IMR-90 (cell line): ENCODE data around the gene RNU2-63P. TPM values are rescaled to one million over a fixed set of nuclear protein-coding genes. Genes with fewer than 3 reads are reported as not detected.

ENCODE experiments used
- ATAC-seq: fragments of 200-7000 bp; cut with Tn5 transposase; 2 replicates; pipeline ENCODE4 v1.9.1; 2020; ENCODE audit warnings: low read depth, mild to moderate bottlenecking, moderate library complexity
- BruUV-seq: library from RNA; stranded (reverse); fragments of 400-500 nt; replicated peaks from 2 replicates; lab custom pipeline; 2021; lab: Mats Ljungman, UMichigan
- CTCF ChIA-PET: fragments of 300-600 bp; formaldehyde crosslinking; extraction: SDS; loops from one replicate; lab custom pipeline; 2021; ENCODE audit warnings: antibody characterized with exemption; lab: Yijun Ruan, JAX
- POLR2A ChIA-PET: fragments of 300-600 bp; sonication (Branson Sonifier 250); formaldehyde crosslinking; loops from one replicate; lab custom pipeline; 2022; ENCODE audit warnings: antibody characterized with exemption; ENCODE audit not compliant: unreplicated experiment; lab: Charles Lee
- DNase-seq: peaks from one replicate; pipeline ENCODE4 v3.0.0; 2013
- H2AFZ ChIP-seq: replicated peaks from 2 replicates; pipeline ENCODE3; 2013; ENCODE audit warnings: low read length, mild to moderate bottlenecking; ENCODE audit not compliant: poor library complexity
- H2AK5ac ChIP-seq: 2 replicates; pipeline ENCODE4 v1.6.1; 2013; ENCODE audit warnings: low read depth, low read length, inconsistent platforms
- H2AK9ac ChIP-seq: replicated peaks from 2 replicates; pipeline ENCODE3; 2013; ENCODE audit warnings: mild to moderate bottlenecking, low read depth, low read length, moderate library complexity; ENCODE audit not compliant: poor library complexity
- H2BK120ac ChIP-seq: 2 replicates; pipeline ENCODE4 v1.6.1; 2013; ENCODE audit warnings: low read depth, low read length, inconsistent platforms
- H2BK15ac ChIP-seq: 3 replicates; pipeline ENCODE4 v1.6.1; 2013; ENCODE audit warnings: low read depth, low read length, inconsistent platforms
- H2BK20ac ChIP-seq: 2 replicates; pipeline ENCODE4 v1.6.1; 2013; ENCODE audit warnings: low read depth, mild to moderate bottlenecking, inconsistent platforms, low read length, moderate library complexity
- H2BK5ac ChIP-seq: 2 replicates; pipeline ENCODE4 v1.6.1; 2013; ENCODE audit warnings: mild to moderate bottlenecking, low read depth, low read length, inconsistent platforms; ENCODE audit not compliant: poor library complexity, severe bottlenecking
- H3K14ac ChIP-seq: replicated peaks from 2 replicates; pipeline ENCODE4 v1.6.1; 2013; ENCODE audit warnings: low read depth, low read length, inconsistent platforms
- H3K18ac ChIP-seq: 2 replicates; pipeline ENCODE4 v1.6.1; 2013; ENCODE audit warnings: low read depth, low read length, control low read depth
- H3K23ac ChIP-seq: 2 replicates; pipeline ENCODE4 v1.6.1; 2013; ENCODE audit warnings: low read depth, low read length, inconsistent platforms
- H3K27ac ChIP-seq: 2 replicates; pipeline ENCODE4 v1.5.1; 2013; ENCODE audit warnings: mild to moderate bottlenecking, control low read depth, low read length; ENCODE audit not compliant: insufficient read depth
- H3K27me3 ChIP-seq: 2 replicates; pipeline ENCODE4 v1.6.1; 2013; ENCODE audit warnings: low read length; ENCODE audit not compliant: control insufficient read depth, insufficient read depth
- H3K36me3 ChIP-seq: 2 replicates; pipeline ENCODE4 v1.6.1; 2013; ENCODE audit warnings: low read length, mixed read lengths; ENCODE audit not compliant: control insufficient read depth, insufficient read depth
- H3K4ac ChIP-seq: 2 replicates; pipeline ENCODE4 v1.6.1; 2013; ENCODE audit warnings: low read depth, low read length, inconsistent platforms
- H3K4me1 ChIP-seq: 2 replicates; pipeline ENCODE4 v1.6.1; 2013; ENCODE audit warnings: low read length, mixed read lengths; ENCODE audit not compliant: control insufficient read depth, insufficient read depth
- H3K4me2 ChIP-seq: 2 replicates; pipeline ENCODE4 v1.6.1; 2013; ENCODE audit warnings: low read depth, mild to moderate bottlenecking, control low read depth, low read length, moderate library complexity
- H3K4me3 ChIP-seq: 2 replicates; pipeline ENCODE4 v1.5.1; 2013; ENCODE audit warnings: low read depth, mild to moderate bottlenecking, control low read depth, low read length, moderate library complexity; ENCODE audit not compliant: insufficient read depth
- H3K56ac ChIP-seq: 2 replicates; pipeline ENCODE4 v1.6.1; 2013; ENCODE audit warnings: low read length, inconsistent platforms; ENCODE audit not compliant: insufficient read depth; ENCODE audit errors: extremely low read depth
- H3K79me1 ChIP-seq, 2 experiments: 2 replicates each; pipeline ENCODE4 v1.6.1; 2013; ENCODE audit warnings: low read length in 2 of 2, inconsistent platforms in 1 of 2, low read depth in 1 of 2
- H3K9ac ChIP-seq: 2 replicates; pipeline ENCODE4 v1.6.1; 2013; ENCODE audit warnings: low read depth, low read length, control low read depth
- H3K9me1 ChIP-seq: 2 replicates; pipeline ENCODE4 v1.6.1; 2013; ENCODE audit warnings: low read length, inconsistent platforms; ENCODE audit not compliant: insufficient read depth
- H3K9me3 ChIP-seq: 2 replicates; pipeline ENCODE4 v1.6.1; 2013; ENCODE audit warnings: low read length; ENCODE audit not compliant: control insufficient read depth, insufficient read depth
- H4K20me1 ChIP-seq: 2 replicates; pipeline ENCODE4 v1.6.1; 2013; ENCODE audit warnings: low read length, inconsistent platforms; ENCODE audit not compliant: insufficient read depth
- H4K5ac ChIP-seq: 2 replicates; pipeline ENCODE4 v1.6.1; 2013; ENCODE audit warnings: mild to moderate bottlenecking, low read depth, low read length, control low read depth
- H4K8ac ChIP-seq, 2 experiments: 2 replicates each; pipeline ENCODE4 v1.6.1; 2013; ENCODE audit warnings: low read depth in 2 of 2, low read length in 2 of 2, control low read depth in 1 of 2, inconsistent platforms in 1 of 2
- H4K91ac ChIP-seq: 2 replicates; pipeline ENCODE4 v1.6.1; 2013; ENCODE audit warnings: low read depth, low read length, inconsistent platforms; ENCODE audit not compliant: insufficient read depth
- CEBPB ChIP-seq: IDR thresholded peaks from 2 replicates; pipeline ENCODE4 v1.6.1; 2012; ENCODE audit warnings: low read depth, low read length, improper control_type of control experiment
- MAFK ChIP-seq: IDR thresholded peaks from 2 replicates; pipeline ENCODE4 v1.6.1; 2012; ENCODE audit warnings: low read depth, low read length, improper control_type of control experiment
- MAZ ChIP-seq: IDR thresholded peaks from 2 replicates; pipeline ENCODE4 v1.6.1; 2012; ENCODE audit warnings: low read depth, mild to moderate bottlenecking, low read length, improper control_type of control experiment, moderate library complexity, borderline replicate concordance
- MXI1 ChIP-seq: IDR thresholded peaks from 2 replicates; pipeline ENCODE4 v1.6.1; 2012; ENCODE audit warnings: low read depth, mild to moderate bottlenecking, low read length, moderate library complexity, borderline replicate concordance
- NFE2L2 ChIP-seq: fragments of 150-350 bp; IDR thresholded peaks from 2 replicates; pipeline ENCODE4 v1.6.1; 2016; ENCODE audit warnings: low read depth, mild to moderate bottlenecking, low read length
- POLR2A ChIP-seq: IDR thresholded peaks from 2 replicates; pipeline ENCODE4 v1.6.1; 2012; ENCODE audit warnings: mild to moderate bottlenecking, low read depth, low read length
- RAD21 ChIP-seq: IDR thresholded peaks from 2 replicates; pipeline ENCODE4 v1.6.1; 2012; ENCODE audit warnings: low read length, improper control_type of control experiment
- RCOR1 ChIP-seq: IDR thresholded peaks from 2 replicates; pipeline ENCODE4 v1.6.1; 2012; ENCODE audit warnings: mild to moderate bottlenecking, low read length, improper control_type of control experiment; ENCODE audit not compliant: insufficient replicate concordance
- RFX5 ChIP-seq: IDR thresholded peaks from 2 replicates; pipeline ENCODE4 v1.8.0; 2012; ENCODE audit warnings: low read depth, mild to moderate bottlenecking, low read length, moderate library complexity
- SMC3 ChIP-seq: fragments of 150-350 bp; IDR thresholded peaks from 2 replicates; pipeline ENCODE4 v1.6.1; 2016; ENCODE audit warnings: low read depth, mild to moderate bottlenecking, antibody characterized with exemption, low read length, moderate library complexity
- WGBS, 2 experiments: methylation state at CpG; one replicate each; pipeline versions ENCODE4 v1.1.5 to v1.1.7; 2013; ENCODE audit warnings: missing lambda C conversion rate in 2 of 2; ENCODE audit not compliant: insufficient read length in 1 of 2; ENCODE audit errors: extremely low coverage in 2 of 2; 5-methylcytosine and 5-hydroxymethylcytosine counted together
- dilution Hi-C: fragments of 300-500 bp; cut with HindIII; formaldehyde crosslinking; loops from one replicate; pipeline ENCODE4 v1.14.3; 2018; ENCODE audit warnings: low sequenced_read_pairs; ENCODE audit not compliant: unreplicated experiment
- in situ Hi-C: fragments of 300-500 bp; cut with MboI; formaldehyde crosslinking; loops from 3 replicates; pipeline ENCODE4 v1.14.3; 2019; ENCODE audit warnings: low sequenced_read_pairs, inconsistent platforms, mixed read lengths
- intact Hi-C: fragments of 100-400 bp; cut with micrococcal nuclease; formaldehyde crosslinking; loops from 2 replicates; pipeline ENCODE4 v1.10.0; 2022
- polyA plus RNA-seq, 3 experiments: library from polyadenylated mRNA; depleted of rRNA; stranded (reverse); fragments of >200 nt; gene quantifications; 2 replicates each; pipeline ENCODE4 v1.2.3, GENCODE V29; 2012; ENCODE audit warnings: low replicate concordance in 1 of 3
- total RNA-seq: library from RNA; depleted of rRNA; stranded (reverse); fragments of >200 nt; gene quantifications from 2 replicates; pipeline ENCODE4 v1.2.3, GENCODE V29; 2012
- TF ChIP-seq, protein P1 (sequence below): conservative IDR thresholded peaks from 2 replicates; pipeline ENCODE4 v1.5.1; 2012; ENCODE audit warnings: mild to moderate bottlenecking, low read depth, low read length, improper control_type of control experiment
- TF ChIP-seq, protein P2 (sequence below): fragments of 150-350 bp; IDR thresholded peaks from 2 replicates; pipeline ENCODE4 v1.6.1; 2016; ENCODE audit warnings: low read depth, mild to moderate bottlenecking, low read length, moderate library complexity, borderline replicate concordance
- TF ChIP-seq, protein P3 (sequence below): fragments of 150-350 bp; IDR thresholded peaks from 2 replicates; pipeline ENCODE4 v1.6.1; 2017; ENCODE audit warnings: mild to moderate bottlenecking, antibody characterized with exemption, low read length, low read depth

Gene RNU2-63P
- total and polyA plus RNA-seq, 2 of the 4 experiments (the other 2 are of a cell fraction) = under 0.01 TPM; not detected in 1

DNA sequence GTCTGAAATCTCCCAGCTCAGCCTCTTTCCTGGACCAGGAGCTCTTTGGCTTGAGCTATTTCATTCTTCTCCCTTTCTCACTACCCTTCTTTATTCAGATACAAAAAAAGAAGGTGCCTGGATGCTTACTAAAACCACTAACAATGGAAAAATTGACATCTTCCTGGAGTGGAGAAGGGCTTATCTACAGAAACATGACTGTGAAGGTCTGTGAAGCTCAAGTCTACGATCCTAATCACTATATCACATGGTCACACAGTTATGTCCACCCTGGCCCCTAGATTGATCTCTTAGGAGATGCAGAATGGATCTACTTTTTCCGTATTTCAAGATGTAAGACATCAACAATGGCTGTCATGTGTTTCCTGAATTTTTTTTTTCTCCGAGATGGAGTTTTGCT lies 44.9 kb upstream of the RNU2-63P start:
- no peak overlapping the region for H3K4me2 ChIP-seq
- no peak overlapping the region for H2AK9ac ChIP-seq
- TF ChIP-seq, protein P1, sequence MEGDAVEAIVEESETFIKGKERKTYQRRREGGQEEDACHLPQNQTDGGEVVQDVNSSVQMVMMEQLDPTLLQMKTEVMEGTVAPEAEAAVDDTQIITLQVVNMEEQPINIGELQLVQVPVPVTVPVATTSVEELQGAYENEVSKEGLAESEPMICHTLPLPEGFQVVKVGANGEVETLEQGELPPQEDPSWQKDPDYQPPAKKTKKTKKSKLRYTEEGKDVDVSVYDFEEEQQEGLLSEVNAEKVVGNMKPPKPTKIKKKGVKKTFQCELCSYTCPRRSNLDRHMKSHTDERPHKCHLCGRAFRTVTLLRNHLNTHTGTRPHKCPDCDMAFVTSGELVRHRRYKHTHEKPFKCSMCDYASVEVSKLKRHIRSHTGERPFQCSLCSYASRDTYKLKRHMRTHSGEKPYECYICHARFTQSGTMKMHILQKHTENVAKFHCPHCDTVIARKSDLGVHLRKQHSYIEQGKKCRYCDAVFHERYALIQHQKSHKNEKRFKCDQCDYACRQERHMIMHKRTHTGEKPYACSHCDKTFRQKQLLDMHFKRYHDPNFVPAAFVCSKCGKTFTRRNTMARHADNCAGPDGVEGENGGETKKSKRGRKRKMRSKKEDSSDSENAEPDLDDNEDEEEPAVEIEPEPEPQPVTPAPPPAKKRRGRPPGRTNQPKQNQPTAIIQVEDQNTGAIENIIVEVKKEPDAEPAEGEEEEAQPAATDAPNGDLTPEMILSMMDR = no peak
- TF ChIP-seq RCOR1 = no peak
- no peak for TF ChIP-seq POLR2A
- no peak for TF ChIP-seq RAD21
- no peak for TF ChIP-seq MAZ
- no peak for TF ChIP-seq RFX5
- no peak for TF ChIP-seq CEBPB
- no peak for TF ChIP-seq MXI1
- no peak for TF ChIP-seq MAFK
- TF ChIP-seq, protein P2, sequence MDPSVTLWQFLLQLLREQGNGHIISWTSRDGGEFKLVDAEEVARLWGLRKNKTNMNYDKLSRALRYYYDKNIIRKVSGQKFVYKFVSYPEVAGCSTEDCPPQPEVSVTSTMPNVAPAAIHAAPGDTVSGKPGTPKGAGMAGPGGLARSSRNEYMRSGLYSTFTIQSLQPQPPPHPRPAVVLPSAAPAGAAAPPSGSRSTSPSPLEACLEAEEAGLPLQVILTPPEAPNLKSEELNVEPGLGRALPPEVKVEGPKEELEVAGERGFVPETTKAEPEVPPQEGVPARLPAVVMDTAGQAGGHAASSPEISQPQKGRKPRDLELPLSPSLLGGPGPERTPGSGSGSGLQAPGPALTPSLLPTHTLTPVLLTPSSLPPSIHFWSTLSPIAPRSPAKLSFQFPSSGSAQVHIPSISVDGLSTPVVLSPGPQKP = no peak
- TF ChIP-seq, protein P3, sequence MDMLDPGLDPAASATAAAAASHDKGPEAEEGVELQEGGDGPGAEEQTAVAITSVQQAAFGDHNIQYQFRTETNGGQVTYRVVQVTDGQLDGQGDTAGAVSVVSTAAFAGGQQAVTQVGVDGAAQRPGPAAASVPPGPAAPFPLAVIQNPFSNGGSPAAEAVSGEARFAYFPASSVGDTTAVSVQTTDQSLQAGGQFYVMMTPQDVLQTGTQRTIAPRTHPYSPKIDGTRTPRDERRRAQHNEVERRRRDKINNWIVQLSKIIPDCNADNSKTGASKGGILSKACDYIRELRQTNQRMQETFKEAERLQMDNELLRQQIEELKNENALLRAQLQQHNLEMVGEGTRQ = no peak
- TF ChIP-seq NFE2L2 = no peak
- no peak for TF ChIP-seq SMC3
- ChIA-PET CTCF (interaction anchor here (0.6 to 2.1 kb wide), 6 partner anchors 17 to 875 kb away, joined by 3 to 38 read pairs (median 3); no protein-coding TSS in a partner anchor), POLR2A (no interaction called here)
- dilution Hi-C loops = no loop called here
- no peak overlapping the region for H3K27ac ChIP-seq
- H4K5ac ChIP-seq = no peak overlapping the region
- H3K79me1 ChIP-seq = peaks cover 0 to 2% of the 10 kb centered on the region in 2 experiments; a peak in 2 of 4 replicates
- no peak overlapping the region for H2BK20ac ChIP-seq
- no CpG with 5 or more reads among the region's 3 CpGs for WGBS, 2 experiments
- no peak overlapping the region for H2BK5ac ChIP-seq
- no peak overlapping the region for H3K23ac ChIP-seq
- DNase-seq = no peak
- H3K56ac ChIP-seq = no peak overlapping the region
- no peak overlapping the region for H3K4ac ChIP-seq
- H3K36me3 ChIP-seq = no peaks in the 10 kb centered on the region
- H3K4me1 ChIP-seq = peaks cover under 1% of the 10 kb centered on the region; the same call in 1 of the 2 replicates
- no peak overlapping the region for H3K18ac ChIP-seq
- no TSS peak for BruUV-seq
- no peak overlapping the region for H2AK5ac ChIP-seq
- H4K8ac ChIP-seq = no peak overlapping the region
- H4K20me1 ChIP-seq = no peaks in the 10 kb centered on the region
- in situ Hi-C loops = loop anchor here (5.0 to 25.0 kb wide), 2 partner anchors 96 to 601 kb away; no protein-coding TSS in a partner anchor
- H3K14ac ChIP-seq = no peak overlapping the region
- H3K9ac ChIP-seq = no peak overlapping the region
- H2AFZ ChIP-seq = no peak overlapping the region
- no peaks in the 10 kb centered on the region for H3K9me3 ChIP-seq
- intact Hi-C loops = loop anchor here (5.0 kb wide), 1 partner anchor 49 kb away; no protein-coding TSS in a partner anchor
- no peak overlapping the region for H4K91ac ChIP-seq
- no peak overlapping the region for H2BK120ac ChIP-seq
- no peak overlapping the region for H2BK15ac ChIP-seq
- ATAC-seq = no peak
- no peak overlapping the region for H3K4me3 ChIP-seq
- peaks cover 13% of the 10 kb centered on the region for H3K27me3 ChIP-seq
- H3K9me1 ChIP-seq = peaks cover 1% of the 10 kb centered on the region
